Myocyte (in vitro differentiated cells): Measurements from ENCODE around the gene KRTAP4-2. TPM values are rescaled to one million over a fixed set of nuclear protein-coding genes. Genes with fewer than 3 reads are reported as not detected.
"Not testable (repeated sequence)": the region's sequence is repeated elsewhere in the genome, so short reads cannot be mapped to it uniquely, and the experiment has no call there.

Source experiments
- DNase-seq: peaks from one replicate; pipeline ENCODE4 v3.0.0-alpha.2; 2012; ENCODE audit warnings: low read depth
- total RNA-seq: library from RNA; depleted of rRNA; stranded (reverse); fragments of >200 nt; gene quantifications from 2 replicates; pipeline ENCODE4 v1.2.3, GENCODE V29; 2014

Gene KRTAP4-2
- total RNA-seq, 1 donor from 2014 or later, result not detected

GRCh38 chr17:41163828-41164227 is 14.2 kb downstream of the KRTAP4-2 start:
- no peak for DNase-seq

- no peak for DNase-seq
Observed at GRCh38 chr17:41160648-41161047, 17.4 kb downstream of the KRTAP4-2 start, which contains the start of gene KRTAP4-4. KRTAP4-4 (minus strand) TSS chr17:41160748; CDS start chr17:41160691, 57 bp downstream.

- DNase-seq, result not testable (repeated sequence)
Observed at GRCh38 chr17:41160190-41160589, 17.8 kb downstream of the KRTAP4-2 start.

- no peak for DNase-seq
Observed at GRCh38 chr17:41153856-41154255, 24.2 kb downstream of the KRTAP4-2 start.

- no peak for DNase-seq
Observed at GRCh38 chr17:41151525-41151924, 26.5 kb downstream of the KRTAP4-2 start.

GRCh38 chr17:41150026-41150425 is 28.0 kb downstream of the KRTAP4-2 start:
- DNase-seq, result no peak

GRCh38 chr17:41149652-41149985 is 28.4 kb downstream of the KRTAP4-2 start, which contains the start of gene KRTAP4-5:
KRTAP4-5 (minus strand) TSS chr17:41149825; CDS start chr17:41149767, 58 bp downstream.
- no peak for DNase-seq

GRCh38 chr17:41148971-41149651 is 28.9 kb downstream of the KRTAP4-2 start:
- peak; percentile 14 for DNase-seq

GRCh38 chr17:41147531-41148204 is 30.4 kb downstream of the KRTAP4-2 start:
- DNase-seq, result no peak

- no peak for DNase-seq
Observed at GRCh38 chr17:41145261-41145660, 32.8 kb downstream of the KRTAP4-2 start.

- DNase-seq, result no peak
Observed at GRCh38 chr17:41144846-41145245, 33.2 kb downstream of the KRTAP4-2 start.

GRCh38 chr17:41141361-41141760 is 36.7 kb downstream of the KRTAP4-2 start:
- no peak for DNase-seq

- no peak for DNase-seq
Observed at GRCh38 chr17:41140360-41141131, 37.5 kb downstream of the KRTAP4-2 start, which contains the start of gene KRTAP4-6. KRTAP4-6 (minus strand) TSS chr17:41140544; CDS start chr17:41140487, 57 bp downstream.

GRCh38 chr17:41139865-41140264 is 38.2 kb downstream of the KRTAP4-2 start:
- not testable (repeated sequence) for DNase-seq

GRCh38 chr17:41133880-41134735 is 43.9 kb downstream of the KRTAP4-2 start:
- DNase-seq, result no peak

GRCh38 chr17:41131979-41132378 is 46.0 kb downstream of the KRTAP4-2 start:
- DNase-seq, result no peak

Other genes starting within 250 kb of the KRTAP4-2 start
- not detected in 2 replicates for gene KRT23, start 240.6 kb downstream of the KRTAP4-2 start, total RNA-seq
- not detected in 2 replicates for gene KRT39, start 211.3 kb downstream of the KRTAP4-2 start, total RNA-seq
- not detected in 2 replicates for gene KRT40, start 193.9 kb downstream of the KRTAP4-2 start, total RNA-seq
- gene KRTAP3-3, start 184.1 kb downstream of the KRTAP4-2 start, total RNA-seq, result not detected in 2 replicates
- not detected in 2 replicates for gene KRTAP3-2, start 178.3 kb downstream of the KRTAP4-2 start, total RNA-seq
- not detected in 2 replicates for gene KRTAP3-1, start 169.1 kb downstream of the KRTAP4-2 start, total RNA-seq
- 0.19 and 0.57 TPM in 2 replicates for gene KRTAP1-5, start 151.0 kb downstream of the KRTAP4-2 start, total RNA-seq
- gene KRTAP1-4, start 148.0 kb downstream of the KRTAP4-2 start, total RNA-seq, result not detected in 2 replicates
- gene KRTAP1-3, start 143.3 kb downstream of the KRTAP4-2 start, total RNA-seq, result not detected in 2 replicates
- 0.21 TPM in 1 of 2 replicates, not detected in the other for gene KRTAP1-1, start 136.8 kb downstream of the KRTAP4-2 start, total RNA-seq
- not detected in 2 replicates for gene KRTAP2-1, start 130.9 kb downstream of the KRTAP4-2 start, total RNA-seq
- not detected in 2 replicates for gene KRTAP2-2, start 123.0 kb downstream of the KRTAP4-2 start, total RNA-seq
- 0.19 TPM in 1 of 2 replicates, not detected in the other for gene KRTAP2-3, start 118.1 kb downstream of the KRTAP4-2 start, total RNA-seq
- gene KRTAP2-4, start 112.3 kb downstream of the KRTAP4-2 start, total RNA-seq, result not detected in 2 replicates
- gene KRTAP4-7, start 94.1 kb downstream of the KRTAP4-2 start, total RNA-seq, result not detected in 2 replicates
- not detected in 2 replicates for gene KRTAP4-8, start 80.1 kb downstream of the KRTAP4-2 start, total RNA-seq
- not detected in 2 replicates for gene KRTAP4-16, start 76.0 kb downstream of the KRTAP4-2 start, total RNA-seq
- gene KRTAP4-9, start 72.8 kb downstream of the KRTAP4-2 start, total RNA-seq, result not detected in 2 replicates
- not detected in 2 replicates for gene KRTAP4-11, start 59.8 kb downstream of the KRTAP4-2 start, total RNA-seq
- not detected in 2 replicates for gene KRTAP4-12, start 54.0 kb downstream of the KRTAP4-2 start, total RNA-seq
- not detected in 2 replicates for gene KRTAP4-6, start 37.7 kb downstream of the KRTAP4-2 start, total RNA-seq
- not detected in 2 replicates for gene KRTAP4-5, start 28.4 kb downstream of the KRTAP4-2 start, total RNA-seq
- not detected in 2 replicates for gene KRTAP4-4, start 17.5 kb downstream of the KRTAP4-2 start, total RNA-seq
- gene KRTAP4-3, start 10.0 kb downstream of the KRTAP4-2 start, total RNA-seq, result not detected in 2 replicates
- not detected in 2 replicates for gene KRTAP4-1, start 6.7 kb upstream of the KRTAP4-2 start, total RNA-seq
- gene KRTAP9-1, start 11.7 kb upstream of the KRTAP4-2 start, total RNA-seq, result not detected in 2 replicates
- not detected in 2 replicates for gene KRTAP9-2, start 48.4 kb upstream of the KRTAP4-2 start, total RNA-seq
- not detected in 2 replicates for gene KRTAP9-3, start 54.2 kb upstream of the KRTAP4-2 start, total RNA-seq
- not detected in 2 replicates for gene KRTAP9-8, start 59.8 kb upstream of the KRTAP4-2 start, total RNA-seq
- not detected in 2 replicates for gene KRTAP9-4, start 71.5 kb upstream of the KRTAP4-2 start, total RNA-seq
- not detected in 2 replicates for gene KRTAP9-9, start 77.2 kb upstream of the KRTAP4-2 start, total RNA-seq
- not detected in 2 replicates for gene KRTAP9-6, start 87.2 kb upstream of the KRTAP4-2 start, total RNA-seq
- gene KRTAP9-7, start 97.5 kb upstream of the KRTAP4-2 start, total RNA-seq, result not detected in 2 replicates
- not detected in 2 replicates for gene KRTAP29-1, start 124.6 kb upstream of the KRTAP4-2 start, total RNA-seq
- gene KRTAP16-1, start 131.1 kb upstream of the KRTAP4-2 start, total RNA-seq, result not detected in 2 replicates
- not detected in 2 replicates for gene KRTAP17-1, start 137.5 kb upstream of the KRTAP4-2 start, total RNA-seq
- gene KRT33A, start 172.6 kb upstream of the KRTAP4-2 start, total RNA-seq, result not detected in 2 replicates
- gene KRT33B, start 191.6 kb upstream of the KRTAP4-2 start, total RNA-seq, result 0.08 TPM in 1 of 2 replicates, not detected in the other
- 0.16 TPM in 1 of 2 replicates, not detected in the other for gene KRT34, start 204.1 kb upstream of the KRTAP4-2 start, total RNA-seq
- 0.52 and 0.86 TPM in 2 replicates for gene KRT31, start 219.4 kb upstream of the KRTAP4-2 start, total RNA-seq
- not detected in 2 replicates for gene KRT37, start 246.4 kb upstream of the KRTAP4-2 start, total RNA-seq